Measurements from ENCODE around the gene RPL10. TPM values are rescaled to one million over a fixed set of nuclear protein-coding genes. Genes with fewer than 3 reads are reported as not detected.

RPL10 gene
- total RNA-seq, 1 donor from 2014 or later, result 3,704 TPM

DNA sequence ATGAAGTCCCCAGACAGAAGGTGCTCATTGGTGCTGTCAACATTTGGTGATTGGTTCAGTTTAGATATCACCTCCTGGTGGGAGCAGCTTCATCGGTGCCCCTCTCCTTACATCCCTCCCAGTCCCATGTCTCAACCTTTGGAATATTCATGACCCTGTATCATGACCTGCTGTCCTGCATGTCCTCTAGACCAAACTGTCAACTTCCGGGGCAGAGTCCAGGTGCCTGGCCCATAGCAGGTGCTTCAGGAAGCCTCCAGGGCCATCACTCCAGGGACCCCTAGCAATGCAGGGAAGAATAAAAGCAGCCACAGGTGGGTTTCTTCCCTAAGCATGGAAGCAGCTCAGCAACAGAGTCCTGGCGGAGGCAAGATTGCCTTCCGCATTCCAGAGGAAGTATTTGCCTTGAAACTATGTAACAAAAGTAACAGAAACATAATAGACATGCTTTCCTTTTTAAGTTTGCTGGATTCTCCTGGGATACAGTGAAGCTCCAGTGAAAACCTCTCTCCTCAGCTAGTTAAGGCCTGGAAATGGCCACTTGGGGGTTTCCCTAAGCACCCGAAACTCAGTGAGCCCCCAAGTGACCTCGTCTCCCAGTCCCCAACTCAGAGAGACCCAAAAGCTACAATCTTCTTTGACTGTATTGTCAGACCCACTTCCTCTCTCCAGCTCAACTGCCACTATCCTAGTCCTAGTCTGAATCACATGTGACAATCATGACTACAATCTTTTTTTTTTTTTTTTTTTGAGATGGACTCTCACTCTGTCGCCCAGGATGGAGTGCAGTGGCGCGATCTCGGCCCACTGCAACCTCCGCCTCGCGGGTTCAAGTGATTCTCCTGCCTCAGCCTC is 29.0 kb downstream of the RPL10 start:
- H3K27me3 Mint-ChIP-seq (ENCODE audit: unreplicated experiment), result peaks cover 5% of the 10 kb centered on the region
- H3K4me3 Mint-ChIP-seq (ENCODE audit: unreplicated experiment), result no peak overlapping the region
- H3K9me3 Mint-ChIP-seq (ENCODE audit: unreplicated experiment), result no peaks in the 10 kb centered on the region
- H3K4me1 Mint-ChIP-seq (ENCODE audit: unreplicated experiment), result peaks cover 25% of the 10 kb centered on the region
- TF ChIP-seq, protein P1, sequence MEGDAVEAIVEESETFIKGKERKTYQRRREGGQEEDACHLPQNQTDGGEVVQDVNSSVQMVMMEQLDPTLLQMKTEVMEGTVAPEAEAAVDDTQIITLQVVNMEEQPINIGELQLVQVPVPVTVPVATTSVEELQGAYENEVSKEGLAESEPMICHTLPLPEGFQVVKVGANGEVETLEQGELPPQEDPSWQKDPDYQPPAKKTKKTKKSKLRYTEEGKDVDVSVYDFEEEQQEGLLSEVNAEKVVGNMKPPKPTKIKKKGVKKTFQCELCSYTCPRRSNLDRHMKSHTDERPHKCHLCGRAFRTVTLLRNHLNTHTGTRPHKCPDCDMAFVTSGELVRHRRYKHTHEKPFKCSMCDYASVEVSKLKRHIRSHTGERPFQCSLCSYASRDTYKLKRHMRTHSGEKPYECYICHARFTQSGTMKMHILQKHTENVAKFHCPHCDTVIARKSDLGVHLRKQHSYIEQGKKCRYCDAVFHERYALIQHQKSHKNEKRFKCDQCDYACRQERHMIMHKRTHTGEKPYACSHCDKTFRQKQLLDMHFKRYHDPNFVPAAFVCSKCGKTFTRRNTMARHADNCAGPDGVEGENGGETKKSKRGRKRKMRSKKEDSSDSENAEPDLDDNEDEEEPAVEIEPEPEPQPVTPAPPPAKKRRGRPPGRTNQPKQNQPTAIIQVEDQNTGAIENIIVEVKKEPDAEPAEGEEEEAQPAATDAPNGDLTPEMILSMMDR (IDR thresholded peaks at IDR 0.05; ENCODE audit: unreplicated experiment), result no peak
- H3K36me3 Mint-ChIP-seq (ENCODE audit: low read depth, unreplicated experiment), result peaks cover 5% of the 10 kb centered on the region
- DNase-seq (ENCODE audit: low spot score), result no peak
- no peak overlapping the region for H3K27ac Mint-ChIP-seq (ENCODE audit: unreplicated experiment)

DNA sequence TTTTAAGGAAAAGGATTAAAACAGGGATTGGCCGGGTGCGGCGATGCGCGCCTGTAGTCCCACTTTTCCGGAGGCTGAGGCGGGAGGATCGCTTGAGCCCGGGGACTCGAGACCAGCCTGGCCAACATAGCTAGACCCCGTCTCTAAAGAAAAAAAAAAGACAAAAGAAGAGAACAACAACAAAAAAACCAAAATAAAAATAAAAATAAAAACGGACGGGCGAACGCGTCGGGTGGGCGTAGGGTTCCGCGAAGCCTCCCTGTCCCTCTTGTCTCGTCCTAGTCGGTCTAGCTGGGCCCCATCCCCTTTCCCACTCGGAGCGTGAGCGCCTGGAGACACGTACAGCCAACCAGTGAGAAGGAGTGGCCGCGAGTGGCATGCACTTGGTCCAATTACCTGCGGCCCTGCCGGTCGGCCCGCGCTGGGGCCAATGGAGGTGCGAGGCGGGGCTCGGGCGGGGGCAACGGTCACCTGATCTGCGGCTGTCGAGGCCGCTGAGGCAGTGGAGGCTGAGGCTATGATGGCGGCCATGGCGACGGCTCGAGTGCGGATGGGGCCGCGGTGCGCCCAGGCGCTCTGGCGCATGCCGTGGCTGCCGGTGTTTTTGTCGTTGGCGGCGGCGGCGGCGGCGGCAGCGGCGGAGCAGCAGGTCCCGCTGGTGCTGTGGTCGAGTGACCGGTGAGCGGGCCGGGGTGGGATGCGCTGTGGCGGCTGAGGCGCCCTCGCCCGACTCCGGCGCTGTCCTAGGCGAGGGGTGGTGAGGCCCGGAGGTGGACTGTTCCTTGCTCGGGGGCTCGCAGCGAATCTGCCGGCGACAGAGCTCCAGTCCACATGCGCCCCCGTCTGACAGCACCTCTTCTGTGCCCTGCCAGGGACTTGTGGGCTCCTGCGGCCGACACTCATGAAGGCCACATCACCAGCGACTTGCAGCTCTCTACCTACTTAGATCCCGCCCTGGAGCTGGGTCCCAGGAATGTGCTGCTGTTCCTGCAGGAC is 30.3 kb downstream of the RPL10 start, which contains the start of gene ATP6AP1:
ATP6AP1 (plus strand) TSS at position 502 of the 996 bp plus-strand sequence; CDS start at position 518, 16 bp downstream.
- peak; percentile 82 for DNase-seq (ENCODE audit: low spot score)
- no peaks in the 10 kb centered on the region for H3K9me3 Mint-ChIP-seq (ENCODE audit: unreplicated experiment)
- H3K4me3 Mint-ChIP-seq (ENCODE audit: unreplicated experiment), result peak within 1 kb of the TSS; percentile 83
- peaks cover 9% of the 10 kb centered on the region for H3K36me3 Mint-ChIP-seq (ENCODE audit: low read depth, unreplicated experiment)
- TF ChIP-seq, protein P1 (IDR thresholded peaks at IDR 0.05; ENCODE audit: unreplicated experiment), result no peak
- peaks cover 8% of the 10 kb centered on the region for H3K27me3 Mint-ChIP-seq (ENCODE audit: unreplicated experiment)
- H3K4me1 Mint-ChIP-seq (ENCODE audit: unreplicated experiment), result peaks cover 25% of the 10 kb centered on the region
- H3K27ac Mint-ChIP-seq (ENCODE audit: unreplicated experiment), result no peak within 1 kb of the TSS

DNA sequence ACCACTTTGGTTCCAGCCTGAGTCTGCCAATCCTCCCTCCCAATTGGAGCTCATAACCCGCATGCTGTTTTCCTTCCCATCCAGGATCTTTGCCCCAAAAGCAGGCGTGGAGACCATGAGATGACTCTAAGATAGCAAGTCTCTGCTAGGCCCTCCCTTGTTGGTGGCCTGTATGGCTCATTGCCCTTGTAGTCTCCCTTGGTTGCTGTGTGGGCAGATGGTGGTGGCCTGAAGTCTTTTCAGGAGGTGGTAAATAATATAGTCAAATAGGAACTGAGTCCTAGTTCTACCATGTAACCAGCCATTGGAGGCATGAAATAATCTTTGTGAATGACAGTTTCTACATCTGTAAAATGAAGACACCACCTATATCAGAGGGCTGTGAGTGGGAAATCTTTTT is 31.5 kb downstream of the RPL10 start:
- peak overlapping the region; percentile 83 for H3K4me3 Mint-ChIP-seq (ENCODE audit: unreplicated experiment)
- H3K36me3 Mint-ChIP-seq (ENCODE audit: low read depth, unreplicated experiment), result peaks cover 9% of the 10 kb centered on the region
- DNase-seq (ENCODE audit: low spot score), result no peak
- H3K9me3 Mint-ChIP-seq (ENCODE audit: unreplicated experiment), result no peaks in the 10 kb centered on the region
- H3K4me1 Mint-ChIP-seq (ENCODE audit: unreplicated experiment), result peaks cover 19% of the 10 kb centered on the region
- H3K27me3 Mint-ChIP-seq (ENCODE audit: unreplicated experiment), result peaks cover 7% of the 10 kb centered on the region
- TF ChIP-seq, protein P1 (IDR thresholded peaks at IDR 0.05; ENCODE audit: unreplicated experiment), result no peak
- H3K27ac Mint-ChIP-seq (ENCODE audit: unreplicated experiment), result no peak overlapping the region

DNA sequence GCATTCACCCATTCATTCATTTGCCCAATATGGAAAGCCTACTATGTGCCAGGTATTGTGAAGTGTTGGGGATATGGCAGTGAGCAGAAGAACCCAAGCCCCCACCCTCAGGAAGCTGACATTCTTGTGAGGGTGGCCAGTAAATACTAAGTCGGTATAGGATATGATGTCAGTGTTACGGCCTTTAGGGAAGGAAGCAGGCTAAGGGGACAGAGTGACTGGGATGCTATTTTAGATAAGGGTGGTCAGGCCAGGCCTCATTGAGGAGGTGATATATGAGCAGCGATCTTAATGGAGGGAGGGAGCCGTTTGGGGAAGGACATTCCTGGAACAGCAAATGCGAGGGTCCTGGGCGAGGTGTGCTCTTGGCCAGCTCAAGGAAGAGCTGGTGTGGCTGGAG is 32.3 kb downstream of the RPL10 start:
- Mint-ChIP-seq H3K27ac (ENCODE audit: unreplicated experiment) (peak overlapping the region; percentile 91), H3K4me3 (ENCODE audit: unreplicated experiment) (peak overlapping the region; percentile 81)

More for the DNA sequence above, 32.3 kb downstream of the RPL10 start:
- TF ChIP-seq, protein P1 (IDR thresholded peaks at IDR 0.05; ENCODE audit: unreplicated experiment), result no peak
- peaks cover 18% of the 10 kb centered on the region for H3K4me1 Mint-ChIP-seq (ENCODE audit: unreplicated experiment)
- peaks cover 9% of the 10 kb centered on the region for H3K36me3 Mint-ChIP-seq (ENCODE audit: low read depth, unreplicated experiment)
- no peak for DNase-seq (ENCODE audit: low spot score)
- peaks cover 7% of the 10 kb centered on the region for H3K27me3 Mint-ChIP-seq (ENCODE audit: unreplicated experiment)
- no peaks in the 10 kb centered on the region for H3K9me3 Mint-ChIP-seq (ENCODE audit: unreplicated experiment)

Data from endothelial cell (in vitro differentiated cells).